HG02981 (cell line): Measurements from ENCODE around the gene YLPM1.
"Not testable (repeated sequence)": the region's sequence is repeated elsewhere in the genome, so short reads cannot be mapped to it uniquely, and the experiment has no call there.

Source experiments
- ATAC-seq: cut with Tn5 transposase; IDR thresholded peaks from one replicate; pipeline ENCODE4 v1.9.1; 2021; ENCODE audit warnings: mild to moderate bottlenecking, moderate library complexity; ENCODE audit not compliant: unreplicated experiment

YLPM1 gene, protein sequence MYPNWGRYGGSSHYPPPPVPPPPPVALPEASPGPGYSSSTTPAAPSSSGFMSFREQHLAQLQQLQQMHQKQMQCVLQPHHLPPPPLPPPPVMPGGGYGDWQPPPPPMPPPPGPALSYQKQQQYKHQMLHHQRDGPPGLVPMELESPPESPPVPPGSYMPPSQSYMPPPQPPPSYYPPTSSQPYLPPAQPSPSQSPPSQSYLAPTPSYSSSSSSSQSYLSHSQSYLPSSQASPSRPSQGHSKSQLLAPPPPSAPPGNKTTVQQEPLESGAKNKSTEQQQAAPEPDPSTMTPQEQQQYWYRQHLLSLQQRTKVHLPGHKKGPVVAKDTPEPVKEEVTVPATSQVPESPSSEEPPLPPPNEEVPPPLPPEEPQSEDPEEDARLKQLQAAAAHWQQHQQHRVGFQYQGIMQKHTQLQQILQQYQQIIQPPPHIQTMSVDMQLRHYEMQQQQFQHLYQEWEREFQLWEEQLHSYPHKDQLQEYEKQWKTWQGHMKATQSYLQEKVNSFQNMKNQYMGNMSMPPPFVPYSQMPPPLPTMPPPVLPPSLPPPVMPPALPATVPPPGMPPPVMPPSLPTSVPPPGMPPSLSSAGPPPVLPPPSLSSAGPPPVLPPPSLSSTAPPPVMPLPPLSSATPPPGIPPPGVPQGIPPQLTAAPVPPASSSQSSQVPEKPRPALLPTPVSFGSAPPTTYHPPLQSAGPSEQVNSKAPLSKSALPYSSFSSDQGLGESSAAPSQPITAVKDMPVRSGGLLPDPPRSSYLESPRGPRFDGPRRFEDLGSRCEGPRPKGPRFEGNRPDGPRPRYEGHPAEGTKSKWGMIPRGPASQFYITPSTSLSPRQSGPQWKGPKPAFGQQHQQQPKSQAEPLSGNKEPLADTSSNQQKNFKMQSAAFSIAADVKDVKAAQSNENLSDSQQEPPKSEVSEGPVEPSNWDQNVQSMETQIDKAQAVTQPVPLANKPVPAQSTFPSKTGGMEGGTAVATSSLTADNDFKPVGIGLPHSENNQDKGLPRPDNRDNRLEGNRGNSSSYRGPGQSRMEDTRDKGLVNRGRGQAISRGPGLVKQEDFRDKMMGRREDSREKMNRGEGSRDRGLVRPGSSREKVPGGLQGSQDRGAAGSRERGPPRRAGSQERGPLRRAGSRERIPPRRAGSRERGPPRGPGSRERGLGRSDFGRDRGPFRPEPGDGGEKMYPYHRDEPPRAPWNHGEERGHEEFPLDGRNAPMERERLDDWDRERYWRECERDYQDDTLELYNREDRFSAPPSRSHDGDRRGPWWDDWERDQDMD (N-terminal part only)

DNA sequence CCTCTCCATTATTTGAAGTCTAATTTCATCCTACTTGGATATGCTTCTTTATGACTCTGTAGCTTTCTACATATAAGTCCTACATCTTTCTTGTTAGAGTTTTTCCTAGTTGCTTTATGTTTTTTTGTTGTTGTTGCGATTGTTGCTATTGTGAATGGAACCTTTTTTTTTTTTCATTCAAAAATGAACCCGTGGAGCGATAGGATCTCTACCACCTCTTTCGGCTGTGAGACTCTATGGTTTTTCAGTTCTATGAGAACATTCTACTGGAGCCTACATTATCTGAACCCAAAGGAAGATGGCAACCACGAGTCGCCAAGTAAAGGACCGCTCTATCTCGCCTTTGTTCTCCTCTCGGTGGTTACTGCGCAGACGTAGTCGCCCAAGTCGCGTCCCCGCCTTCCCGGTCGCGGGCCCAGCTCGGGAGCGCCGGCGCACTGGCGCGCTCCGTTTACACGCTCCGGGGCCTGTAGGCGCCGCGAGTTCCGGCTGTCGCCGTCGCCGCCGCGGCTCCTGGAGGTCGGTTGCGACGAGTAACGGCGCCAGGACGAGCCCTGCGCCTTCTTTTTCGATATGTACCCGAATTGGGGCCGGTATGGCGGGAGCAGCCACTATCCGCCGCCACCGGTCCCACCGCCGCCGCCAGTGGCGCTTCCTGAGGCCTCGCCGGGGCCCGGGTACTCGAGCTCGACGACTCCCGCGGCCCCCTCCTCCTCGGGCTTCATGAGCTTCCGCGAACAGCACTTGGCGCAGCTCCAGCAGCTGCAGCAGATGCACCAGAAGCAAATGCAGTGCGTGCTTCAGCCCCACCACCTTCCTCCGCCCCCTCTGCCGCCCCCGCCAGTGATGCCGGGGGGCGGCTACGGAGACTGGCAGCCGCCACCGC, at the start of gene YLPM1:
Gene YLPM1, plus strand, starts transcription at position 400 of the 886 bp plus-strand sequence. Its CDS starts 174 bp downstream, at position 574.
- peak; percentile 93 for ATAC-seq

DNA sequence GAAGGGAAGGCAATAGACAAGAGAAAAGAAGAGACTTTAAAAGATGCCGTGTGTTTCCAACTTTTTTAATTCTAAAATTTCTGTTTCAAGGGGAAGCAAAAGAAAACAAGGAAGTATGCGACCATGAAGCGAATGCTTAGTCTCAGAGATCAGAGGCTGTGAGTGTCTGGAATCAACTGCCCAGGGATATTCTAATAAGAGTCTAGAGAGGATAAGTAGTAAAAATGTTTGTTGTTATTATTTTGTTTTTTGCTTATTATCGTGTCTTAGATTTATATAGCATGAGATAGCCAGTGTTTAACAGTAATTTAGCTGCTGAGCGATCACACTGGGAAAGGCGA, 49.8 kb upstream of the YLPM1 start:
- no peak for ATAC-seq

DNA sequence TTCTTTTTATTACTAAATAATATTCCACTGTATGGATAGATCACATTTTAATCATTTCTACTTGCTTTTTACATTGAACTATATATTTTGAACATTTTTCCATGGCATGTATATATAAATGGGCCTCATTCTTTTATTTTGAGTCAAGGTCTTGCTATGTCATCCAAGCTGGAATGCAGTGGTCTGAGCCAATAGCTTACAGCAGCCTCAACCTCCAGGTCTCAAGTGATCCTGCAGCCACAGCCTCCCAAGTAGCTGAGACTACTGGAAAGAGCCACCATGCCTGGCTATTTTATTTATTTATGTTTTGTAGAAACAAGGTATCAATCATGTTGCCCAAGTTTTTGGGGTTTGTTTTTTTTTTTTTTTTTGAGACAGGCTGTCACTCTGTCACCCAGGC, 42.6 kb upstream of the YLPM1 start:
- no peak for ATAC-seq

DNA sequence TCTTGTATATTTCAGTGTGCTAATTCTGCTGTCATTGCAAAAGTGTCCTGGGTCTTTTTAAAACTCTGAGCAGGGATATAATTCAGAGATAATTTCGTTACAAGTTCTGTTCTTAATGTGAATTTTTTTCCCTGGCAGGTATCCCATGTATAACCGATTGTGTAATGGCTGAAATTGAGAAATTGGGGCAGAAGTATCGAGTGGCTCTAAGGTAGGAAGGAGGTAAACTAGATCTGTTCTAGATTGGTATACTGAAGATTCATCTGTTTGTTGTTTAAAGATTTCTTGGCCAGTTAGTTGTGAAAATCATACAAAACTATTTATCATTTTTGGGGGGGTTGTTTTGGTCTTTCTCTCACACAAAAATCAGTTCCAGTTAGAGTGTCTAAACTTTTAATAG, 40.0 kb upstream of the YLPM1 start:
- ATAC-seq = no peak

DNA sequence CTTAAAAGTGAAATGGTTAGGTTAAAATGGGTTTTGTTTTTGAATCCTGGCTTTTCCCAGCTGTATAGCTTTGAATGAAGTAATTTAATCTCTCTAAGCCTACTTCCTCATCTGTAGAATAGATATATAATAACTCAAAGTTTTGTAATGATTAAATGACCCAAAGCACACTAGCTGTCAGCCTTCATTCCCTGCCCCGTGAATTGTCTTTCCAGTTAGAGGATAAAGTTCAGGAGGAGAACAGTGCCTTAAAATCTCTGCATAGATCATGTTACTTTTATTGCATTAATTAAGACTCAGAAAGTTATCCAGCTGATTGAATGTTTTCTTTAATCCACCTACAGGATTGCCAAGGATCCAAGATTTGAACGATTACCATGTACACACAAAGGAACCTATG, 30.7 kb upstream of the YLPM1 start:
- ATAC-seq = no peak

DNA sequence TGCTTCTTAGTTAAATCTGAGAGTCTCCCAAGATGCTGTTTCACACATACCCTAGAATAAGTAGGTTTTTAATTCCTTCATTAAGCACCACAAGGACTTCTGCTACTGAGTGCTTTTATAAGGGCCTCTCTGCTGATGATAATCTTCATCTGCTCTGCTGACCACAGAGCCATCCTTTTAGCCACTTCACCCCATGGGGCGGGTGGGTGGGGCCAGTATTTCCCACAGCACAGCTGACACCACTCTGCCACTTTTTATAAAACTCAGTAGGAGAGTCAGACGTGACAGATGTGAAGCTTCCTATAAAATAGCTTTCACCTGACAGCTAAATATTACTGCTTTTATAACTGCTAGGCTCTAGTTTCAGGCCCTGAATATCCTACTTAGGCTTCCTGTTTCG, 29.9 kb upstream of the YLPM1 start:
- no peak for ATAC-seq

DNA sequence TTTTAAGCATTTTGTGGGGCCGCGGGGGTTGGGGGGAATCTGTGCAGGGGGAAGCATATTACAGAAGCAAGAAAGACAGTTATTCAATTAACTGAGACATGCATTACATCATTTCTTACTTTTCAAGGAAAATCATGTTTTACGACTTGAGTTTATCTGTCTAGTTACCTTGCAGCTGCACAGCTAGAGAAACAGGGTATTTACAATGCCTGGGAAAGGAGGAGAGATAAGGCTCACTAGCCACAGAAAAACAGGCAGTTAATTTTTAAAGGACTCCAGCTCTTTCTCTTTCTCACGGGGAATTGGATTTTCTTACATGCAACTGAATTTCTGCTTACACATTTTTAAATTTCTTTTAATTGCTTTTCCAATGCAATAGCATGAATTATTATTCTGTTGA, 28.0 kb upstream of the YLPM1 start:
- ATAC-seq = no peak

DNA sequence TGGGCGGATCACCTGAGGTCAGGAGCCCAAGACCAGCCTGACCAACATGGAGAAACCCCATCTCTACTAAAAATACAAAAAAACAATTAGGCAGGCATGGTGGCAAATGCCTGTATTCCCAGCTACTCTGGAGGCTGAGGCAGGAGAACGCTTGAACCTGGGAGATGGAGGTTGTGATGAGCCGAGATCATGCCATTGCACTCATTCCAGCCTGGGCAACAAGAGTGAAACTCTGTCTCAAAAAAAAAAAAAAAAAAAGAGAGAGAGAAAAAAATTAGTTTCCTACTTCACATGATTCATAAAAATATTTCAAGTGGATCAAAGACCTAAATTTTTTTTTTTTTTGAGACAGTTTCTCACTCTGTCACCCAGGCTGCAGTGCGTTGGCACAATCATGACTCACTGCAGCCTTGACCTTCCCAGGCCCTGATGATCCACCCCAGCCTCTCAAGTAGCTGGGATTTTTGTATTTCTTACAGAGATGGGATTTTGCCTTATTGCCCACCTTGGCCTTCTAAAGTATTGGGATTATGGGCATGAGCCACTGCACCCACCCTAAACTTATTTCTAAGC, 25.3 kb upstream of the YLPM1 start:
- ATAC-seq = no peak

DNA sequence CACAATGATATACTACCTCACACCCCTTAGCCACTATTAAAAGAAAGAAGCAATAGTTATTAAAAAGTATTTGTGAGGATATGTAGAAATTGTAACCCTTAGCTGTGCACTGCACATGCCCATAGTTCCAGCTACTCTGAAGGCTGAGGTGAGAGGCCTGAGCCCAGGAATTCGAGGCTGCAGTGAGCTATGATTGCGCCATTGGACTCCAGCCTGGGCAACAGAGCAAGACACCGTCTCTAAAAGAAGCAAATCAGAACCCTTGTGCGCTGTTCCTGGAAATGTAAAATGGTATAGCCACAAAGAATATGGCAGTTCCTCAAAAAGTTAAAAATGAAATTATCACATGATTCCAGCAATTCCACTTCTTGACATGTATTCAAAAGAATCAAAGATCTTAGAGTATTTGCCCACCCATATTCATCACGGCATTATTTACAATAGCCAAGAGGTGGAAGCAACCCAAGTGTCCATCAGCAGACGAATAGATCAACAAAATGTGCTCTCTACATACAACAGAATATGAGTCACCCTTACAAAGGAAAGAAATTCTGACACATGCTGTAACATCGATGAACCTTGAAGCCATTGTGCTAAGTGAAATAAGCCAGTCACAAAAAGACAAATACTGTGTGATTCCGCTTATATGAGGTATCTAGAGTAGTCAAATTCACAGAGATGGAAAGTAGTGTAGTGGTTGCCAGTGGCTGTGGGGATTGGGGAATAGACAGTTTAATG, 23.7 kb upstream of the YLPM1 start:
- no peak for ATAC-seq

DNA sequence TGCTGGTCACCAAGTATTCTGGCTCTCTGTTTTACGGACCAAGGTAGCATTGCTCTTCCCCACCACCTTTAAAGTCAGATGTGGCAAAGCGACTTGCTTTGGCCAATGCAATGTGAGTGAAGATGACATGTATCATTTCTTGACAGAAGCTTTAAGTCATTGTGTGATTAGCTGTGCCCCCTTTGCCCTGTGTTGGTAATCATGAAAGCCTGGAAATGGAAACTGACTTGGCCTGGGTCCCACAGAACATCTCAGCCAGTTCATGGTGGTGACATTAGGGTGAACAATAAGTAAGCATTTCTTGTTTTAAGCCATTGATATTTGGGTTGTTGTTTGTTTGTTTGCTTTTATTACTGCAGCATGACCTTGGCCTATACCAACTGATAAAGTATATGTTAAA, 15.9 kb upstream of the YLPM1 start:
- no peak for ATAC-seq

DNA sequence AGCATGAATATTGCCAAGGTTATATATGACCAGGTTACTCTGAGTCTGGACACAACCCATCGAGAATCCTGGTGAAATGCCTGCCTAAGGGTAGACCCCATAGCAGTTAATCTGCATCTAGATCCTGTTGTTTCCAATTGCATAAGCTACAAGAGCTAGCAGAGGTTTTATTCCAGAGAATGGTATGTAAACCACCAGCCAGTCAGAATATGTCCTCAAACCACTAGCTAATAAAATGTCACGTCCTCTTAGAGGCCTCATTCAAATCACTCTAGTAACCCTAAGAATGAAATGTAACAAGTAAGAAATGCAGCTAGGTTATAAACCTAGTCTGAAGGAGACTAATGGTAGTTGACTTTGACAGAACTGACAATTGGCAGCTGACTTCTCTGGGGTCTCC, 9.0 kb upstream of the YLPM1 start:
- ATAC-seq = no peak

DNA sequence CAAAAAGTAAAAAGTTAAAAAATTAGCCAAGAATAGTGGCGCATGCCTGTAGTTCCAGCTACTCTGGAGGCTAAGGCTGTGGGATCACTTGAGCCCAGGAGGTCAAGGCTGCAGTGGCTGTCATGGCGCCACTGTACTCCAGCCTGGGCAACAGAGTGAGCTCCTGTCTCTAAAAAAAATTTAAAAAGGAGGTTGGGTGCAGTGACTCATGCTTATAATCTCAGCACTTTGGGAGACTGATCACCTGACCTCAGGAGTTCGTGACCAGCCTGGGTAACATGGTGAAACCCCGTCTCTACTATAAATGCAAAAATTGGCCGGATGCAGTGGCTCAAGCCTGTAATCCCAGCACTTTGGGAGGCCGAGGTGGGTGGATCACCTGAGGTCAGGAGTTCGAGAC, 8.2 kb upstream of the YLPM1 start:
- ATAC-seq = no peak

DNA sequence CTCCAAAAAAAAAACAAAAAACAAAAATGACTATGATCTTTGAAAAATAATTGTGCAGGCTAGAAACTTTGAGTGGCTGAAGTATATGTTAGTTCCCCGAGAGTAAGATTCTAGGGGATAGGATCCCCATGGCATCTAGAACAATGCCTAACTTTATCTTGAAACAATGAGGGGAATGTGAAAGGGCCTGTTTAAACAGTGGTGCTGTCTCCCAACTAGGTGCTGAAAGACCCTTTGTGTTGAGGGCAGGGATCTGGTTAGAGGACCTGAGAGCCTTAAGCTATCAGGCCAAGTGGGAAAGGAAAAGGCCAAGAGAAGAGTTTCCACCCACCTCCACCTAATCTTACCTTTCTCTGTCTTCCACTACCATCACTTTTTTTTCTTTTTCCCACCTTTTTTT, 6.8 kb upstream of the YLPM1 start:
- ATAC-seq = no peak

DNA sequence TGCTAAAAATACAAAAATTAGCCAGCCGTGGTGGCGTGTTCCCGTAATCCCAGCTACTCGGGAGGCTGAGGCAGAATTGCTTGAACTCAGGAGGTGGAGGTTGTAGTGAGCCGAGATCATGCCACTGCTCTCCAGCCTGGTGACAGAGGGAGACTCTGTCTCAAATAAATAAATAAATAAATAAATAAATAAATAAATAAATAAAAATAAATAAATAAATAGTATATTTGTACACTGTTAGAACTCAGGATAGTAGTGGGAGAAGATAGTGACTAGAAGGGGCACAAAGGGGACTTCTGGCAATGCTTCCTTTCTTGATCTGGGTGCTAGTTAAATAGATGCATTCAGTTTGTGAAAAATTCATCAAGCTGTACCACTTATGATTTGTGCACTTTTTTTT, 4.6 kb upstream of the YLPM1 start:
- ATAC-seq = not testable (repeated sequence)

DNA sequence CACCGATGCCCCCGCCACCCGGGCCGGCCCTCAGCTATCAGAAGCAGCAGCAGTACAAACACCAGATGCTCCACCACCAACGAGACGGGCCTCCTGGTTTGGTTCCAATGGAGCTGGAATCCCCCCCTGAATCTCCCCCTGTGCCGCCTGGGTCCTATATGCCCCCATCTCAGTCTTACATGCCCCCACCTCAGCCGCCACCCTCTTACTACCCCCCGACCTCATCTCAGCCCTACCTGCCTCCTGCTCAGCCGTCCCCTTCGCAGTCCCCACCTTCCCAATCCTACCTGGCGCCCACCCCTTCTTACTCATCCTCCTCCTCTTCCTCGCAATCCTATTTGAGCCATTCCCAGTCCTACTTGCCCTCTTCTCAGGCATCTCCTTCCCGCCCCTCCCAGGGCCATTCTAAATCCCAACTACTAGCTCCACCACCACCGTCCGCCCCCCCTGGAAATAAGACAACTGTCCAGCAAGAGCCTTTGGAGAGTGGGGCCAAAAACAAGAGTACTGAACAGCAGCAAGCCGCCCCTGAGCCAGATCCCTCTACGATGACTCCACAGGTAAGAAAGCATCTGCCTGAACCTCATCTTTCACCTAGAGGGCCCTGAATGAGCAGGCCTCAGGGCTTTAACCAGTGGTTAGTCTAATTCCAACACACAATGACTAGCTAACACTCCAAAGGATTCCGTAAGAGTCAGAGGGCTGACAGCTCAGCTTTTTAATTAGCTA, 851 bp downstream of the YLPM1 start:
- no peak for ATAC-seq

DNA sequence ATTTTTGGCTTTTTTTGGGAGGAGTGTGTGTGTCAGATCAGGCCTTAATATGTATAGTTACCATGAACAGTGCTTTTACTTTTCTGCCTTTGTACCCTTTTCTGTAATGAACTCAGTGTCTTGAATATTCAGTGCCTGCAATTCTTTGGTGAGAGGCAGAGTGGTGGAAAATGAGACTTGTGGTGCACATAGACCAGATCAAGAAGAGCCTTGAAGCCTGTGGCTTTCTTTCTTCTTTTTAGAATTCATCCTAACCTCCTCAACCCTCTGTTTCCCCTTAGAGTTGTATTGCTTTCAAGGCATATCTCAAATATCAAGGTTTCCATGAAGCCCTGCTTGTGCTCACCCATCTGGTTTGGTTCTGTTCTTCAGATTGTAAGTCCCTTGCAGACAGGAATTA, 2.6 kb downstream of the YLPM1 start:
- ATAC-seq = no peak

DNA sequence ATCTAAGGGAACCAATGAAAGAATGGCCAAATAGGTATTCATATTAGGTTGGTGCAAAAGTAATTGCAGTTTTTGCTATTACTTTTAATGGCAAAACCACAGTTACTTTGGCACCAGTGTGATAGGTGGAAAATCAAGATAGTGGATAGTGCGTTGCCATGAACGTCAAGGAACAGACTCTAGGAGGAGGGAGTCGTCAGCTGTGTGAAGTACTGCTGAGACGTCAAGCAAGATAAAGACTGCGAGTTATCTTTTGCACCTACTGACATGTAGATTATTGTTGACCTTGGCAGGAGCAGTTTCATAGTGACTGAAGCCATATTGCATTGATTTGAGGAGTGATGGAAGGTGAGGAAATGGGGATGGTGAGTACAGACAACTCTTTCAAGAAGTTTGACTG, 8.3 kb downstream of the YLPM1 start:
- no peak for ATAC-seq

DNA sequence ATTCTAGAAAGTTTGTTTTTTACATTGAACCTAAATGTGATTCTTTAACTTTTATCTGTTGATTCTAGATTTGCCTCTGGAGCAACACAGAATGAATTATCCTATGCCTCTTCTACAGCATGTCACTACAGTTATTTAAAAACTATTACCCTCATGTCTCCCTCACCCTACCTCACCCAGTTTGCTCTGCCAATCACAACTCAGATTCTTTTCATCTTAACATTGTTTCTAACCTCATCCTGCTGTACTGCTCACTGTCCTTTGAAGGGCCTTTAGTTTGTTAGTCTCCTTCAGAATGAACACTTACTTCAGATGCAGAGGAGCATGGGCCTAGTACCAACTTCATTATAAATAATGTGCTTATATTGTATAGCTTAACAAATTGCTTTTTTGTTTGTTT, 21.5 kb downstream of the YLPM1 start:
- ATAC-seq = no peak
